Measurements from ENCODE around the gene GATA2. TPM values are rescaled to one million over a fixed set of nuclear protein-coding genes. Genes with fewer than 3 reads are reported as not detected.

Gene GATA2
- total and polyA plus RNA-seq, 9 donors: 4.0 to 16.1 (median 6.1) TPM

GRCh38 chr3:128483657-128484403 lies 9.2 kb downstream of the GATA2 start:
- Histone ChIP-seq H3K4me1 (ENCODE audit: insufficient read depth) (peaks cover 13% of the 10 kb centered on the region), H3K4me3 (peak overlapping the region; percentile 58), H3K27ac (no peak overlapping the region), H3K9me3 (no peaks in the 10 kb centered on the region), H3K27me3 (no peaks in the 10 kb centered on the region), H3K36me3 (no peaks in the 10 kb centered on the region)
- TF ChIP-seq POLR2A (IDR thresholded peaks at IDR 0.05) (no peak), CTCF (IDR thresholded peaks at IDR 0.05) (no peak), EP300 (IDR thresholded peaks at IDR 0.05) (no peak)
- 26 to 56% (median 35%) methylated on average over 24 to 26 of the region's 26 CpGs for whole genome bisulfite sequencing, 3 donors
- intact Hi-C loops (cut with DNase I): no loop called here
- DNase-seq: no peak

GRCh38 chr3:128482666-128483656 lies 10.0 kb downstream of the GATA2 start:
- Histone ChIP-seq H3K9me3 (no peaks in the 10 kb centered on the region), H3K27me3 (no peaks in the 10 kb centered on the region), H3K36me3 (no peaks in the 10 kb centered on the region), H3K27ac (no peak overlapping the region), H3K4me3 (peak overlapping the region; percentile 58), H3K4me1 (ENCODE audit: insufficient read depth) (peaks cover 8% of the 10 kb centered on the region)
- TF ChIP-seq CTCF (IDR thresholded peaks at IDR 0.05) (no peak), EP300 (IDR thresholded peaks at IDR 0.05) (no peak), POLR2A (IDR thresholded peaks at IDR 0.05) (no peak)
- DNase-seq: no peak
- 18 to 55% (median 30%) methylated on average over 33 of the region's 33 CpGs for WGBS, 3 donors
- intact Hi-C loops (cut with DNase I): no loop called here

GRCh38 chr3:128482175-128482574 lies 10.8 kb downstream of the GATA2 start:
- Histone ChIP-seq H3K4me3 (no peak overlapping the region), H3K9me3 (no peaks in the 10 kb centered on the region), H3K4me1 (ENCODE audit: insufficient read depth) (peaks cover 1% of the 10 kb centered on the region), H3K27me3 (no peaks in the 10 kb centered on the region), H3K27ac (no peak overlapping the region), H3K36me3 (no peaks in the 10 kb centered on the region)
- WGBS, 3 donors: 33 to 57% (median 43%) methylated on average over 11 of the region's 11 CpGs
- TF ChIP-seq POLR2A (IDR thresholded peaks at IDR 0.05) (no peak), EP300 (IDR thresholded peaks at IDR 0.05) (no peak), CTCF (IDR thresholded peaks at IDR 0.05) (no peak)
- no peak for DNase-seq
- intact Hi-C loops (cut with DNase I): no loop called here

- H3K27ac ChIP-seq: no peak overlapping the region
- WGBS, 3 donors: 31 to 61% (median 37%) methylated on average over 18 to 19 of the region's 19 CpGs
- H3K9me3 ChIP-seq: no peaks in the 10 kb centered on the region
- TF ChIP-seq EP300 (IDR thresholded peaks at IDR 0.05): no peak
- H3K4me1 ChIP-seq (ENCODE audit: insufficient read depth): no peaks in the 10 kb centered on the region
- DNase-seq: no peak
- intact Hi-C loops (cut with DNase I): no loop called here
- H3K4me3 ChIP-seq: no peak overlapping the region
- no peaks in the 10 kb centered on the region for H3K27me3 ChIP-seq
- H3K36me3 ChIP-seq: no peaks in the 10 kb centered on the region
Measured at GRCh38 chr3:128481438-128481942, 11.5 kb downstream of the GATA2 start.
